ENCODE data around the gene MYO6. TPM values are rescaled to one million over a fixed set of nuclear protein-coding genes. Genes with fewer than 3 reads are reported as not detected.

MYO6 gene
- total RNA-seq, 1 donor = 15.2 TPM

DNA sequence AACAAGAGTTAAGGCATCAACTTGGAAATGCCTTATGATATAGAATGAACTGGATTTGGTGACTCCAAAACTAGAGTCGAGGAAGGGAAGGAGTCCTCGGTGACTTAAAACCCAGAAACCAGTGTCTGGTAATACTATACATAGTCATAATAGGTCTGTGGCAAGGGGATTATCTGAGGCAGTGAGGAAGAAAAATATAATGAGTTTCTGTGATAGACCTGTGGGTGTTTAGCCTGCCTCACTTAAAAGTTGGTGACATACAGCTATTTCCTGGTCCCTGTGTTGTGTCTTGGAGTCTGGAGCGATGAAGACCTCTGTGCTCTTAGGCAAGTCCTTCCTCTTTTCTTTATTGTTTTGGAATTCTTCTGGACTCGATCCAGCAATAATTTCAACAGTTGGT lies 5.1 kb upstream of the MYO6 start:
- Histone ChIP-seq H3K4me1 (ENCODE audit: insufficient read depth, low read length) (no peaks in the 10 kb centered on the region), H4K20me1 (ENCODE audit: insufficient read depth, low read length) (no peaks in the 10 kb centered on the region), H3K27ac (ENCODE audit: low read depth, low read length) (no peak overlapping the region), H3K4me3 (ENCODE audit: insufficient read depth, low read length) (no peak overlapping the region), H3K4me2 (ENCODE audit: insufficient read depth, low read length) (no peak overlapping the region), H3K27me3 (ENCODE audit: insufficient read depth, low read length) (peaks cover 3% of the 10 kb centered on the region), H3K9me3 (ENCODE audit: low read depth, low read length) (no peaks in the 10 kb centered on the region), H3K79me2 (ENCODE audit: insufficient read depth, low read length) (no peaks in the 10 kb centered on the region), H3K36me3 (ENCODE audit: insufficient read depth, low read length) (no peaks in the 10 kb centered on the region), H2AFZ (ENCODE audit: low read length) (no peak overlapping the region)
- no peak for DNase-seq (ENCODE audit: insufficient read length, low spot score, missing footprints)
- TF ChIP-seq, protein P1, sequence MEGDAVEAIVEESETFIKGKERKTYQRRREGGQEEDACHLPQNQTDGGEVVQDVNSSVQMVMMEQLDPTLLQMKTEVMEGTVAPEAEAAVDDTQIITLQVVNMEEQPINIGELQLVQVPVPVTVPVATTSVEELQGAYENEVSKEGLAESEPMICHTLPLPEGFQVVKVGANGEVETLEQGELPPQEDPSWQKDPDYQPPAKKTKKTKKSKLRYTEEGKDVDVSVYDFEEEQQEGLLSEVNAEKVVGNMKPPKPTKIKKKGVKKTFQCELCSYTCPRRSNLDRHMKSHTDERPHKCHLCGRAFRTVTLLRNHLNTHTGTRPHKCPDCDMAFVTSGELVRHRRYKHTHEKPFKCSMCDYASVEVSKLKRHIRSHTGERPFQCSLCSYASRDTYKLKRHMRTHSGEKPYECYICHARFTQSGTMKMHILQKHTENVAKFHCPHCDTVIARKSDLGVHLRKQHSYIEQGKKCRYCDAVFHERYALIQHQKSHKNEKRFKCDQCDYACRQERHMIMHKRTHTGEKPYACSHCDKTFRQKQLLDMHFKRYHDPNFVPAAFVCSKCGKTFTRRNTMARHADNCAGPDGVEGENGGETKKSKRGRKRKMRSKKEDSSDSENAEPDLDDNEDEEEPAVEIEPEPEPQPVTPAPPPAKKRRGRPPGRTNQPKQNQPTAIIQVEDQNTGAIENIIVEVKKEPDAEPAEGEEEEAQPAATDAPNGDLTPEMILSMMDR (IDR thresholded peaks at IDR 0.05; ENCODE audit: extremely low read depth, low read depth, low read length) = no peak

DNA sequence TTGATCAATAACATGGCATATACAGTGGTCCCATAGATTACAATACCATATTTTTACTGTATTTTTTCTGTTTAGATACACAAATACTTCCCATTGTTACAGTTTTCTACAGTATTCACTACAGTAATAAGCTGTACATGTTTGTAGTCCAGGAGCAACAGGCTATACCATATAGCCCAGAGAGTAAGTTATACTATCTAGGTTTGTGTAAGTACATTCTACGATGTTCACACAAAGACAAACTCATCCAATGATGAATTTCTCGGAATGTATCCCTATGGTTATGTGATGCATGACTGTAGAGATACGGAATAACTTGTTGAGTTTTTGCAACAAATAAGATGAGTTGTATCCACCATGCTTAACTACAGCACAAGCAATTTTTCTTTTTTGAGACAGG lies 3.6 kb upstream of the MYO6 start:
- no peak overlapping the region for H3K4me3 ChIP-seq (ENCODE audit: insufficient read depth, low read length)
- peaks cover 13% of the 10 kb centered on the region for H3K79me2 ChIP-seq (ENCODE audit: insufficient read depth, low read length)
- TF ChIP-seq, protein P1 (IDR thresholded peaks at IDR 0.05; ENCODE audit: extremely low read depth, low read depth, low read length) = no peak

DNA sequence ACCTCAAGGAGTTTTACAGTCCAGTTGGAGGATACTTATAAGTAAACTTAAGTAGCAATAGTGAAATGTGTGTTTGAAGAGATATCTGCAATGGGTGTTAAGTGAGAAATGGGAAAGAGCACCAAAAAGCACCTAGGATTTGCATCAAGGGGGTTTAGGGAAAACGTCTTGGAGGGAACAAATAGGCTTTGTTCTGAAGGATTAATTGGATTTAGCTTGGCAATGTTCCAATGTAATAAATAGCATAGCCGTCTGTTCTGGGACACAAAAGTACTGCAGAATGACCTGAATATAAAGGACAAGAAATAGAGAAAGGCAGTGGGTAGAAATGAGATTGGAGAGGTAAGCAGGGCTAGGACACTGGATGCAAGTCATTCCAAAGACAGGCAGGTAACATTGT lies 2.8 kb upstream of the MYO6 start:
- Histone ChIP-seq H3K27ac (ENCODE audit: low read depth, low read length) (no peak overlapping the region), H4K20me1 (ENCODE audit: insufficient read depth, low read length) (no peaks in the 10 kb centered on the region), H2AFZ (ENCODE audit: low read length) (no peak overlapping the region), H3K9me3 (ENCODE audit: low read depth, low read length) (no peaks in the 10 kb centered on the region), H3K79me2 (ENCODE audit: insufficient read depth, low read length) (peaks cover 21% of the 10 kb centered on the region), H3K4me3 (ENCODE audit: insufficient read depth, low read length) (no peak overlapping the region), H3K4me1 (ENCODE audit: insufficient read depth, low read length) (peaks cover 10% of the 10 kb centered on the region), H3K4me2 (ENCODE audit: insufficient read depth, low read length) (no peak overlapping the region), H3K36me3 (ENCODE audit: insufficient read depth, low read length) (no peaks in the 10 kb centered on the region), H3K27me3 (ENCODE audit: insufficient read depth, low read length) (peaks cover 3% of the 10 kb centered on the region)
- TF ChIP-seq, protein P1 (IDR thresholded peaks at IDR 0.05; ENCODE audit: extremely low read depth, low read depth, low read length) = no peak
- no peak for DNase-seq (ENCODE audit: insufficient read length, low spot score, missing footprints)

More for the DNA sequence above, 3.6 kb upstream of the MYO6 start:
- Histone ChIP-seq H4K20me1 (ENCODE audit: insufficient read depth, low read length) (no peaks in the 10 kb centered on the region), H3K4me2 (ENCODE audit: insufficient read depth, low read length) (no peak overlapping the region), H3K36me3 (ENCODE audit: insufficient read depth, low read length) (no peaks in the 10 kb centered on the region), H3K4me1 (ENCODE audit: insufficient read depth, low read length) (peaks cover 3% of the 10 kb centered on the region), H3K27ac (ENCODE audit: low read depth, low read length) (no peak overlapping the region), H3K9me3 (ENCODE audit: low read depth, low read length) (no peaks in the 10 kb centered on the region), H3K27me3 (ENCODE audit: insufficient read depth, low read length) (peaks cover 3% of the 10 kb centered on the region), H2AFZ (ENCODE audit: low read length) (no peak overlapping the region)
- no peak for DNase-seq (ENCODE audit: insufficient read length, low spot score, missing footprints)

DNA sequence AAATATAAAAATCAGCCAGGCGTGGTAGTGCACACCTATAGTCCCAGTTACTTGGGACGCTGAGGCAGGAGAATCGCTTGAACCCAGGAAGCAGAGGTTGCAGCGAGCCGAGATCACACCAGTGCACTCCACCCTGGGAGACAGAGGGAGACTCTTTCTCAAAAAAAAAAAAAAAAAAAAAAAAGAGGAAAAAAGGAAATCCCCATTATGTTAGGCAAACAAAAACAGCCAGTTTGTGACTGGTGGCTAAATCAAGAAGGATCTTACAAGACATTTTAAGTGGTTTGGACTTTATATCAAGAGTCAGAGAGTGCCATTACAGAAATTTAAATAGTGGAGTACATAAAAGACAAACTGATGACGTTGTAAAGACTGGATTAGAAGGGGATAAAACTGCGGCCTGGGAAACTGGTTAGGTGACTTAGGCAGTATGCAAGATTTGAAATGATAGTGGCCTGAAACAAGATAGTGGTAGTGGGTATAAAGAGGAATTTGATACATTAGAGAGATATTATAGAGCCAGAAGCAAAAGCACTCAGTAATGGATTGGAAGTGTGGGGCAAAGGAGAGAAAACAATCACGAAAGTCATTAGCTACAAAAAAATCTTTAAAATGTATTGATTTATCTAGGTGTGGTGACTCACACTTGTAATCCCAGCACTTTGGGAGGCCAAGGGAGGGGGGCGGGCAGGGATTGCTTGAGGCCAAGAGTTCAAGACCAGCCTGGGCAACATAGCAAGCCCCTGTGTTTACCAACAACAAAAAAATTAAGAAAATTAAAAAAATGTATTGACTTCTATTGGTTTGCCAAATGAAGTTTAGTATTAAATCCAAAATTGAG lies 1.7 kb upstream of the MYO6 start:
- no peak for DNase-seq (ENCODE audit: insufficient read length, low spot score, missing footprints)
- Histone ChIP-seq H4K20me1 (ENCODE audit: insufficient read depth, low read length) (no peaks in the 10 kb centered on the region), H2AFZ (ENCODE audit: low read length) (no peak overlapping the region), H3K4me2 (ENCODE audit: insufficient read depth, low read length) (no peak overlapping the region), H3K9me3 (ENCODE audit: low read depth, low read length) (no peaks in the 10 kb centered on the region), H3K36me3 (ENCODE audit: insufficient read depth, low read length) (no peaks in the 10 kb centered on the region), H3K4me1 (ENCODE audit: insufficient read depth, low read length) (peaks cover 22% of the 10 kb centered on the region), H3K4me3 (ENCODE audit: insufficient read depth, low read length) (no peak overlapping the region), H3K27me3 (ENCODE audit: insufficient read depth, low read length) (peaks cover 3% of the 10 kb centered on the region), H3K27ac (ENCODE audit: low read depth, low read length) (no peak overlapping the region), H3K79me2 (ENCODE audit: insufficient read depth, low read length) (peaks cover 30% of the 10 kb centered on the region)
- TF ChIP-seq, protein P1 (IDR thresholded peaks at IDR 0.05; ENCODE audit: extremely low read depth, low read depth, low read length) = no peak

Data from osteoblast (primary cell).